Stimulated activated CD4-positive, alpha-beta T cell treated with anti-CD3 and anti-CD28 coated beads, TNF-alpha, amount 100 ng/mL, for 1 hour (primary cell): ENCODE results near the gene FRMD4A.

Experiments
- DNase-seq, 3 donors: peaks; one replicate each; pipeline ENCODE4 v3.0.0-alpha.2; 2020; ENCODE audit warnings: low read depth in 3 of 3, low spot score in 1 of 3

The FRMD4A gene

GRCh38 chr10:13660551-13660920, 670.2 kb downstream of the FRMD4A start:
- DNase-seq: no peak

- peak; percentile 11 to 60 (median 33) for DNase-seq
Observed at GRCh38 chr10:13659887-13660550, 670.7 kb downstream of the FRMD4A start.

- no peak for DNase-seq
Observed at GRCh38 chr10:13658871-13659685, 671.6 kb downstream of the FRMD4A start.

GRCh38 chr10:13658264-13658663, 672.5 kb downstream of the FRMD4A start:
- no peak for DNase-seq

GRCh38 chr10:13657101-13657680, 673.5 kb downstream of the FRMD4A start:
- no peak for DNase-seq

GRCh38 chr10:13656337-13657100, 674.2 kb downstream of the FRMD4A start:
- no peak for DNase-seq

GRCh38 chr10:13654846-13655245, 675.9 kb downstream of the FRMD4A start:
- DNase-seq: no peak

- no peak for DNase-seq
Observed at GRCh38 chr10:13654118-13654830, 676.5 kb downstream of the FRMD4A start.

GRCh38 chr10:13652860-13653259, 677.9 kb downstream of the FRMD4A start:
- DNase-seq: no peak

- DNase-seq: no peak
Observed at GRCh38 chr10:13651969-13652720, 678.6 kb downstream of the FRMD4A start.

GRCh38 chr10:13650961-13651360, 679.8 kb downstream of the FRMD4A start:
- DNase-seq: no peak

- DNase-seq: no peak
Observed at GRCh38 chr10:13649844-13650520, 680.7 kb downstream of the FRMD4A start.

- no peak for DNase-seq
Observed at GRCh38 chr10:13648425-13648824, 682.3 kb downstream of the FRMD4A start.

- no peak for DNase-seq
Observed at GRCh38 chr10:13644866-13645265, 685.9 kb downstream of the FRMD4A start.

- no peak for DNase-seq
Observed at GRCh38 chr10:13643016-13643415, 687.7 kb downstream of the FRMD4A start.

GRCh38 chr10:13642293-13642692, 688.4 kb downstream of the FRMD4A start:
- no peak for DNase-seq

GRCh38 chr10:13637894-13638293, 692.8 kb downstream of the FRMD4A start:
- DNase-seq: no peak

GRCh38 chr10:13637303-13637856, 693.3 kb downstream of the FRMD4A start:
- no peak for DNase-seq

GRCh38 chr10:13636776-13637175, 693.9 kb downstream of the FRMD4A start:
- no peak for DNase-seq
